ENCODE data around the gene GGA2.

- TF ChIP-seq CTCF (IDR thresholded peaks at IDR 0.05) (no peak), POLR2A (IDR thresholded peaks at IDR 0.05) (no peak)
Observed at GRCh38 chr16:23476289-23476688, 34.0 kb downstream of the GGA2 start.
